Stimulated activated CD8-positive, alpha-beta memory T cell treated with anti-CD3 and anti-CD28 coated beads, Interleukin-15, amount 100 ng/mL, for 24 hours (primary cell): ENCODE data around the gene PRRG4.
"Not testable (repeated sequence)": the region's sequence is repeated elsewhere in the genome, so short reads cannot be mapped to it uniquely, and the experiment has no call there.

Experiments
- DNase-seq: peaks from one replicate; pipeline ENCODE4 v3.0.0-alpha.2; 2020; ENCODE audit warnings: low read depth

The PRRG4 gene

GRCh38 chr11:32830796-32831195, 1.1 kb downstream of the PRRG4 start:
- DNase-seq, result no peak

GRCh38 chr11:32831221-32831620, 1.5 kb downstream of the PRRG4 start:
- DNase-seq, result no peak

- no peak for DNase-seq
These were observed 4.2 kb downstream of the PRRG4 start for GRCh38 chr11:32833921-32834320.

- no peak for DNase-seq
These were observed 7.2 kb downstream of the PRRG4 start for GRCh38 chr11:32836946-32837345.

DNA sequence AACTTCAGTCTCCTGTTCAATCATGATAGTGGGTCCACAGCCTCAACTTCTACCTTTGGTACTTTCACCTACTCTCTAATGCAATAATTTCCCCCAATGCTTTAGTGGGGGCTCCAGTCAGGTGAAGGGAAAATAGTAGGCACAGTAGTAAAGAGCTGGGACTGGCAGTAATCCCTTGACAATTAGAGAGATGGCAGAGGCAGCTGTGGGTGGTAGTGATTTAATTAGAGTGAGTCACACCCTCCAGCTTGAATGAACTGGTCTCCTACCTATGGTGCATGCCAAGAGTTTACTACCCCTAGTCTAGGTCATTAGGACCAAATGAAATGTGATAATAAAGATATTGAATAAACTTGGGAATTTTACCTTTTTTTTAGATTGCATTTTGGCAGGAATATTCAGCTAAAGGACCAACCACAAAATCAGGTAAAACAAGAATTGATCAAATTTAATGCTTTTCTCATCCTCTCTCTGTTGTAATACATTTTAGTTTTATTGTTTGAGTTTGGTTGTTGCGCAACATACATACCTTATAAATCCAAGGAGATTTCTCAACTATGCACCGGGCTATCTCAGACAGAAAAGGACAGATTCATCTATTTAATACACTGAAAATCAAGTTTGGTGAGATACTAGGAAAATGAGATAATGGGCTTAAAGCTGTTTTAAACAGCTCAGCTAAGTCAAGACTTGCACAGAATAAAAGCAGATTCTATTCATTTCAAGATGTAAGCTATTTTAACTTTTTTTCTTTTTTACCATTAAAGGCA, 9.0 kb downstream of the PRRG4 start:
- no peak for DNase-seq

GRCh38 chr11:32839308-32839707, 9.6 kb downstream of the PRRG4 start:
- DNase-seq, result no peak

DNA sequence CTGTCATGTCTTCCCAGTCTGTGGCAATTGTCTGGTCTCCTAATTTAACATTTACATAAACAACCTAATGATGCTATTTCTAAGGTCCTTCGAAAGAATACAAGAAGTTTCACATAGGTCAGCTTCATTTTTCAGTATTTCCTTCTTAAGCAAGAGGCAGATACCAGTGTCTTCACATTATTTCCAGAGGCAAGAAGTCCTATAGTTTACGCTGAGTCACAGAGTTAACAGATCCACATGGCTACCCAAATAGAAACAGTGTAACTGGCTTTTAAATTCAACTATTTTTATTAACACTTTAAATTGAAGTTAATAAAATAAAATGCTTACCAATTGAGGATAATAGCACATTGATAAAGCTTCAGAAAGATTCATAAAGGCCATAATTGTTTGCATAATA, 10.9 kb downstream of the PRRG4 start:
- DNase-seq, result no peak

- DNase-seq, result no peak
These were observed 13.8 kb downstream of the PRRG4 start for GRCh38 chr11:32843544-32843943.

- no peak for DNase-seq
These were observed 17.8 kb downstream of the PRRG4 start for GRCh38 chr11:32847511-32847910.

DNA sequence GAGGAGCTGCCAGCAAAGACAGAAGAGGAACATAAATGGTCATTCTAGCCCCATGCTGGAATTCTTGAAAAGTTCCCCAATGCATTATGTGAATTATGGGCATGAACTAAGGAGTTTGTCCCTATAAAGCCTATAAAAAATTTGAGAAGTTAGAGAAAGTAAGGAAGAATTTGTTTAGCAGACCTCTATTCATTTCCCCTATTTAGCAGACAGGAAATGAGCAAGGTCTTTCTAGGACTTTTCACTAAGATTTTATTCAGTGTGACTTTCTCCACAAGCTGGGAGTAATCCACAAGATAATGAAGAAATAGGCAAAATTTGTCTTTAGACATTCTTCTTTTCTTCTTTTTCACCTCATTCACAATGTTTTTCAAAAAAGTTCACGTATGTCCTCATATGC, 20.0 kb downstream of the PRRG4 start:
- no peak for DNase-seq

- no peak for DNase-seq
These were observed 21.5 kb downstream of the PRRG4 start for GRCh38 chr11:32851251-32851650.

- no peak for DNase-seq
These were observed 22.5 kb downstream of the PRRG4 start for GRCh38 chr11:32852207-32852606.

GRCh38 chr11:32855601-32856000, 25.9 kb downstream of the PRRG4 start:
- DNase-seq, result no peak

DNA sequence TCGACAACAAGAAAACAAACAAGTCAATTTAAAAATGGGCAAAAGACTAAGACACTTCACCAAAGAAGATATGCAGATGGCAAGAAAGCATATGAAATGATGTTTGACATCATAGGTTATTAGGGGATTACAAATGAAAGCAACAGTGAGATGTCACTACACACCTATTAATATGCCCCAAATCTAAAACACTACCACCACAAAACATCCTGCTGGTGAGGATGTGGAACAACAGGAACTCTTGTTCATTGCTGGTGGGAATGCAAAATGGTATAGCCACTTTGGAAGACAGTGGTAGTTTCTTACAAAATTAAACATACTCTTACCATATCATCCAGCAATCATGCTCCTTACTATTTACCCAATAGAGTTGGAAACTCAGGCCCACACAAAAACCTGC, 29.0 kb downstream of the PRRG4 start:
- DNase-seq, result no peak

- DNase-seq, result no peak
These were observed 32.3 kb downstream of the PRRG4 start for GRCh38 chr11:32861850-32862577.

DNA sequence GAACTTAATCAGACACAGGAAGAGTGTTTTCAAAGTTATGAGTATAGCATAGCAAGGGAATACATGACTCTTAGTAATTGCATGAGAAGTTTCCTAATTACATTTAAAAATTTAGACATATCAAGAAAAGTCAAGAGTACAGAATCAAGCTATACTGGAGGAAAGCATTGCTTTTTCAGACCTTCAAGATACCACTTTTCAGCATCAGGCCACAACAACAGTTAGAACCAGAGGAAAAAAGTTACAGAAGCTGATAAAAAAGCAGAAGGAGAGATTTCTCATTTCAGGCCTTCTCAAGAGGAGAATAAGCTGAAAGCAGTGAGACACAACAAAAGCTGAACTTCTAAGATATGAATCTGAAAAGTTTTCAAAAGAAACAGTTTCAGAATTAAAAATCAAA, 34.8 kb downstream of the PRRG4 start:
- no peak for DNase-seq

- DNase-seq, result not testable (repeated sequence)
These were observed 39.0 kb downstream of the PRRG4 start for GRCh38 chr11:32868752-32869151.

- no peak for DNase-seq
These were observed 40.9 kb downstream of the PRRG4 start for GRCh38 chr11:32870676-32871075.

- no peak for DNase-seq
These were observed 44.4 kb downstream of the PRRG4 start for GRCh38 chr11:32874132-32874531.

DNA sequence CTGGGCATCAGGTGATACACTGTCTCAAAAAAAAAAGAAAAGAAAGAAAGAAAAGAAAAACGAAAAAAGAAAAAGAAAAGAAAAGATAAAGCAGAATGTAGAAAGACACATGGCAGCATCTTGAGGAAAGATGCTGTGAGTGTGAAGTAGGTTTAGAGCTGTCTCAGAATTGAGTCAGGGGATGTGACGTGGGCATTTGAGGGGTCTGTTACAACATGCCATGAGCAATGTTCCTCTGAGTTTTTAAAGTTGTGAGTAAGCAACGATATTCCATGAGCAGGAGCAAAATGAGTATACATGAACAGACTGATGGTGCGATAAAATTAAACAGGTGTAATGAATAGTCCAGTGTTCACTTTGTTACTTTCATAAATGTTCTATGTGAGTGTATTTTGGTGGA, 51.6 kb downstream of the PRRG4 start:
- DNase-seq, result no peak

DNA sequence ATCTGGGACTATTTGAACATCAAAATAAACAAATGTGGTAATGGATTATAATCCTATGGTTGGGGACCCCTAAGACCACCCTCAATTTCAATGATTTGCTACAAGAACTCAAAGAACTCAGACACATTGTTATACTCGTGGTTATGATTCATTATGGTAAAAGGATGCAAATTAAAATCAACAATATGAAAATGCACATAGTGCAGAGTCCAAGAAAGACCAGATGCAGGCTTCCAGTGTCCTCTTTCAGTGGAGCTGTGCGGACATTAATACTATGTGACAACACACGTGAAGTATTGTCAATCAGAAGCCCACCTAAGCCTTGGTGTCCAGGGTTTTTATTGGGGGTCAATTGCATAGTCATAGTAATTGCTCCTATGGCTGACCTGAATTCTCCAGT, 53.7 kb downstream of the PRRG4 start:
- DNase-seq, result no peak

GRCh38 chr11:32884023-32884422, 54.3 kb downstream of the PRRG4 start:
- no peak for DNase-seq

GRCh38 chr11:32884770-32885384, 55.1 kb downstream of the PRRG4 start:
- DNase-seq, result no peak
